PC-3 (cell line): ENCODE measurements around the gene EFNB3.

Experiments used
- EZH2 ChIP-seq: fragments of 300-600 bp; sonication (generic); IDR thresholded peaks from one replicate; pipeline ENCODE4 v1.6.1; 2017; ENCODE audit warnings: antibody characterized with exemption, mild to moderate bottlenecking, low read length; ENCODE audit not compliant: unreplicated experiment
- EZH2phosphoT487 ChIP-seq: fragments of 300-600 bp; sonication (generic); IDR thresholded peaks from 2 replicates; pipeline ENCODE4 v1.6.1; 2018; ENCODE audit warnings: mild to moderate bottlenecking, antibody characterized with exemption, low read length, borderline replicate concordance
- TF ChIP-seq, protein P1 (sequence below): fragments of 300-600 bp; sonication (generic); conservative IDR thresholded peaks from 2 replicates; pipeline ENCODE4 v1.5.1; 2017; ENCODE audit warnings: antibody characterized with exemption, low read depth, mild to moderate bottlenecking, low read length

DNA sequence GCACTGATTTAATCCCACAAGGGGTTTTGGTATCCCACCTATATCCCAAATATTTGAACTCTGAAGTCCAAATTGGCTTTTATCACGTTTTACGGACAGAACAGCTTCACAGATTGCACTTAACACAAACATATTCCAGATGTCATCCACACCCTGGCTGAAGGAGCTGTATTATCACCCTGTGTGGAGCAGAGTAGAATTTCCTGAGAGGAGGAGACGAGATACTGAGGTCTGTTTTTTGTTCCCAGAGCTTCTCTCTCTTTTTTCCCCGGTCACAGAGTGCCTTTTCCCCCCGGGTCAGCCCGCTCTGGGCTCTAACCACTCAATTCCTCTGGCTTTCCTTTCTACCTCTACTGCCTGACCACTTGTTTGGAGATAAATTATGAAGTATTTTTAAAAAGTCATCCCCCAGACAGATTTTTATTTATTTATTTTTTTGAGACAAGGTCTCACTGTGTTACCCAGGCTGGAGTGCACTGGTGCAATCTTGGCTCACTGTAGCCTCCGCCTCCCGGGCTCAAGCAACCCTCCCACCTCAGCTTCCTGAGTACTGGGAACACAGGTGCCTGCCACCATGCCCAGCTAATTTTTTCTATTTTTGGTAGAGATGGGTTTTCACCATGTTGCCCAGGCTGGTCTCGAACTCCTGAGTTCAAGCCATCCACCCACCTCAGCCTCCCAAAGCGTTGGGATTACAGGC lies 43.2 kb downstream of the EFNB3 start:
- TF ChIP-seq, protein P1, sequence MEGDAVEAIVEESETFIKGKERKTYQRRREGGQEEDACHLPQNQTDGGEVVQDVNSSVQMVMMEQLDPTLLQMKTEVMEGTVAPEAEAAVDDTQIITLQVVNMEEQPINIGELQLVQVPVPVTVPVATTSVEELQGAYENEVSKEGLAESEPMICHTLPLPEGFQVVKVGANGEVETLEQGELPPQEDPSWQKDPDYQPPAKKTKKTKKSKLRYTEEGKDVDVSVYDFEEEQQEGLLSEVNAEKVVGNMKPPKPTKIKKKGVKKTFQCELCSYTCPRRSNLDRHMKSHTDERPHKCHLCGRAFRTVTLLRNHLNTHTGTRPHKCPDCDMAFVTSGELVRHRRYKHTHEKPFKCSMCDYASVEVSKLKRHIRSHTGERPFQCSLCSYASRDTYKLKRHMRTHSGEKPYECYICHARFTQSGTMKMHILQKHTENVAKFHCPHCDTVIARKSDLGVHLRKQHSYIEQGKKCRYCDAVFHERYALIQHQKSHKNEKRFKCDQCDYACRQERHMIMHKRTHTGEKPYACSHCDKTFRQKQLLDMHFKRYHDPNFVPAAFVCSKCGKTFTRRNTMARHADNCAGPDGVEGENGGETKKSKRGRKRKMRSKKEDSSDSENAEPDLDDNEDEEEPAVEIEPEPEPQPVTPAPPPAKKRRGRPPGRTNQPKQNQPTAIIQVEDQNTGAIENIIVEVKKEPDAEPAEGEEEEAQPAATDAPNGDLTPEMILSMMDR: no peak
- TF ChIP-seq EZH2 (no peak), EZH2phosphoT487 (no peak)
